Mesendoderm (in vitro differentiated cells): Measurements from ENCODE around the gene FITM2. TPM values are rescaled to one million over a fixed set of nuclear protein-coding genes. Genes with fewer than 3 reads are reported as not detected.

Experiments
- DNase-seq: peaks from one replicate; pipeline ENCODE4 v3.0.0; 2013
- H2AK5ac ChIP-seq: 2 replicates; pipeline ENCODE4 v1.6.1; 2013; ENCODE audit warnings: low read length, inconsistent platforms
- H2BK120ac ChIP-seq: 2 replicates; pipeline ENCODE4 v1.6.1; 2013; ENCODE audit warnings: low read depth, mild to moderate bottlenecking, low read length, moderate library complexity, mixed read lengths
- H2BK15ac ChIP-seq: replicated peaks from 2 replicates; pipeline ENCODE4 v1.6.1; 2013; ENCODE audit warnings: low read depth, mild to moderate bottlenecking, moderate library complexity
- H2BK5ac ChIP-seq: 2 replicates; pipeline ENCODE4 v1.6.1; 2013; ENCODE audit warnings: low read length, inconsistent platforms
- H3K18ac ChIP-seq: 2 replicates; pipeline ENCODE4 v1.6.1; 2013; ENCODE audit warnings: mild to moderate bottlenecking, low read length, mixed read lengths
- H3K23ac ChIP-seq: one replicate; pipeline ENCODE4 v1.6.1; 2013; ENCODE audit warnings: low read length
- H3K27ac ChIP-seq: 2 replicates; pipeline ENCODE4 v1.5.1; 2013; ENCODE audit warnings: low read depth, mild to moderate bottlenecking, inconsistent platforms, low read length, moderate library complexity
- H3K27me3 ChIP-seq: 2 replicates; pipeline ENCODE4 v1.6.1; 2013; ENCODE audit warnings: low read length, control low read depth, mild to moderate bottlenecking, inconsistent platforms; ENCODE audit not compliant: insufficient read depth, poor library complexity
- H3K36me3 ChIP-seq: 2 replicates; pipeline ENCODE4 v1.6.1; 2013; ENCODE audit warnings: low read length, inconsistent platforms; ENCODE audit not compliant: control insufficient read depth, insufficient read depth
- H3K4ac ChIP-seq: one replicate; pipeline ENCODE4 v1.6.1; 2013; ENCODE audit warnings: low read depth, mild to moderate bottlenecking, low read length, moderate library complexity
- H3K4me1 ChIP-seq: 2 replicates; pipeline ENCODE4 v1.6.1; 2013; ENCODE audit warnings: low read depth, low read length, inconsistent platforms; ENCODE audit not compliant: control insufficient read depth
- H3K4me2 ChIP-seq: 2 replicates; pipeline ENCODE4 v1.6.1; 2013; ENCODE audit warnings: low read length
- H3K4me3 ChIP-seq: 2 replicates; pipeline ENCODE4 v1.5.1; 2013; ENCODE audit warnings: mild to moderate bottlenecking, low read length
- H3K56ac ChIP-seq: one replicate; pipeline ENCODE4 v1.6.1; 2013; ENCODE audit warnings: low read length
- H3K79me1 ChIP-seq: 2 replicates; pipeline ENCODE4 v1.6.1; 2013; ENCODE audit warnings: low read length, inconsistent platforms
- H3K79me2 ChIP-seq: 2 replicates; pipeline ENCODE4 v1.6.1; 2013; ENCODE audit warnings: mild to moderate bottlenecking, low read length; ENCODE audit not compliant: control insufficient read depth, insufficient read depth
- H3K9ac ChIP-seq: 2 replicates; pipeline ENCODE4 v1.6.1; 2013; ENCODE audit warnings: low read length, inconsistent platforms
- H4K5ac ChIP-seq: one replicate; pipeline ENCODE4 v1.6.1; 2013; ENCODE audit warnings: low read length
- H4K8ac ChIP-seq: one replicate; pipeline ENCODE4 v1.6.1; 2013; ENCODE audit warnings: low read depth, mild to moderate bottlenecking, control low read depth, low read length, moderate library complexity
- WGBS: extraction: QIAGEN DNeasy Blood & Tissue Kit; methylation state at CpG from one replicate; pipeline ENCODE4 v1.1.7; 2013; ENCODE audit warnings: low lambda C conversion rate, missing lambda C conversion rate; ENCODE audit not compliant: insufficient coverage; ENCODE audit errors: extremely low coverage; 5-methylcytosine and 5-hydroxymethylcytosine counted together
- polyA plus RNA-seq, 2 experiments: library from polyadenylated mRNA; stranded (reverse); fragments of 200-250 nt; gene quantifications; one replicate each; pipeline ENCODE4 v1.2.3, GENCODE V29; 2013

Gene FITM2
- 1.1 TPM for polyA plus RNA-seq (2013, experiment 1 of 2)
- 1.0 TPM for polyA plus RNA-seq (2013, experiment 2 of 2)

- no peak within 1 kb of the TSS for H2BK5ac ChIP-seq
These were observed at the start of gene FITM2 for GRCh38 chr20:44310664-44311639. Gene FITM2, minus strand, starts transcription at chr20:44311202. Its CDS starts 54 bp downstream, at chr20:44311148.

GRCh38 chr20:44360221-44360620 lies 49.2 kb upstream of the FITM2 start:
- Histone ChIP-seq H2BK120ac (no peak overlapping the region), H3K79me2 (no peaks in the 10 kb centered on the region), H3K4me1 (peaks cover 2% of the 10 kb centered on the region), H3K27ac (no peak overlapping the region), H2BK15ac (no peak overlapping the region), H3K27me3 (no peaks in the 10 kb centered on the region), H3K36me3 (no peaks in the 10 kb centered on the region), H3K4me3 (no peak overlapping the region), H3K56ac (no peak overlapping the region), H3K4ac (no peak overlapping the region), H2AK5ac (no peak overlapping the region), H3K9ac (no peak overlapping the region), H2BK5ac (no peak overlapping the region), H3K4me2 (no peak overlapping the region), H3K79me1 (no peaks in the 10 kb centered on the region), H4K5ac (no peak overlapping the region), H3K23ac (no peak overlapping the region), H3K18ac (no peak overlapping the region), H4K8ac (no peak overlapping the region)
- no peak for DNase-seq

More at GRCh38 chr20:44310664-44311639, at the start of gene FITM2:
- WGBS, result no CpG with 5 or more reads among the region's 70 CpGs
- peak within 1 kb of the TSS; percentile 82 for H3K4me2 ChIP-seq
- H3K23ac ChIP-seq, result no peak within 1 kb of the TSS
- peak within 1 kb of the TSS; percentile 80 for H3K4me3 ChIP-seq
- H3K56ac ChIP-seq, result peak within 1 kb of the TSS; percentile 98
- no peak within 1 kb of the TSS for H2BK15ac ChIP-seq
- H3K9ac ChIP-seq, result peak within 1 kb of the TSS; percentile 88
- H4K8ac ChIP-seq, result no peak within 1 kb of the TSS
- H2BK120ac ChIP-seq, result no peak within 1 kb of the TSS
- peaks cover 3% of the 10 kb centered on the region for H3K4me1 ChIP-seq
- no peak within 1 kb of the TSS for H2AK5ac ChIP-seq
- no peaks in the 10 kb centered on the region for H3K36me3 ChIP-seq
- no peak within 1 kb of the TSS for H3K4ac ChIP-seq
- peak; percentile 98 for DNase-seq
- H3K18ac ChIP-seq, result no peak within 1 kb of the TSS
- no peaks in the 10 kb centered on the region for H3K27me3 ChIP-seq
- no peak within 1 kb of the TSS for H3K27ac ChIP-seq
- no peaks in the 10 kb centered on the region for H3K79me2 ChIP-seq
- no peak within 1 kb of the TSS for H4K5ac ChIP-seq
- H3K79me1 ChIP-seq, result no peaks in the 10 kb centered on the region

DNA sequence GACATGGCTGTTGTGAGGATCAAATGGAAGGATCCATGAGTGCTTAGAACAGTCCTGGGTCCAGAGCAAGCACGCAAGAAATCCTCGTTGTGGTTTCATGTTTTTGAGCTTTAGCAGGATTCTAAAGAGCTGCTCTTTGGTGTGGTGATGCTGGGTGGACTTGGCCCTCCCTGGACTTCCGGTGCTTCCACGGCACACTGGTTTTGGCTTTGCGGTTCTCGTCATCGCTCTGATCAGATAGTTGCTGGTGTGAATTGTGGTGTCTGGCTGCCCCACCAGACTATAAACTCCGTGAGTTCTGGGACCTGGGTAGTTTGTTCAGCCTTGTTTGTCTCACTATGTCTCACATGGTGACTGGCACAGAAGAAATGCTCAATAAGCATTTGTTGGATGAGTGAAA lies 47.8 kb upstream of the FITM2 start:
- no peak overlapping the region for H3K4me3 ChIP-seq
- no peak overlapping the region for H4K8ac ChIP-seq
- no peak for DNase-seq
- no peak overlapping the region for H3K4ac ChIP-seq
- H3K79me2 ChIP-seq, result no peaks in the 10 kb centered on the region
- peaks cover 2% of the 10 kb centered on the region for H3K4me1 ChIP-seq
- no peaks in the 10 kb centered on the region for H3K36me3 ChIP-seq
- no peak overlapping the region for H2AK5ac ChIP-seq
- no peaks in the 10 kb centered on the region for H3K27me3 ChIP-seq
- H3K56ac ChIP-seq, result no peak overlapping the region
- H3K18ac ChIP-seq, result no peak overlapping the region
- H3K9ac ChIP-seq, result no peak overlapping the region
- no peak overlapping the region for H2BK120ac ChIP-seq
- no peak overlapping the region for H2BK5ac ChIP-seq
- no peak overlapping the region for H3K23ac ChIP-seq
- no CpG with 5 or more reads among the region's 8 CpGs for WGBS
- no peaks in the 10 kb centered on the region for H3K79me1 ChIP-seq
- no peak overlapping the region for H4K5ac ChIP-seq
- H3K27ac ChIP-seq, result no peak overlapping the region
- no peak overlapping the region for H2BK15ac ChIP-seq
- H3K4me2 ChIP-seq, result no peak overlapping the region

DNA sequence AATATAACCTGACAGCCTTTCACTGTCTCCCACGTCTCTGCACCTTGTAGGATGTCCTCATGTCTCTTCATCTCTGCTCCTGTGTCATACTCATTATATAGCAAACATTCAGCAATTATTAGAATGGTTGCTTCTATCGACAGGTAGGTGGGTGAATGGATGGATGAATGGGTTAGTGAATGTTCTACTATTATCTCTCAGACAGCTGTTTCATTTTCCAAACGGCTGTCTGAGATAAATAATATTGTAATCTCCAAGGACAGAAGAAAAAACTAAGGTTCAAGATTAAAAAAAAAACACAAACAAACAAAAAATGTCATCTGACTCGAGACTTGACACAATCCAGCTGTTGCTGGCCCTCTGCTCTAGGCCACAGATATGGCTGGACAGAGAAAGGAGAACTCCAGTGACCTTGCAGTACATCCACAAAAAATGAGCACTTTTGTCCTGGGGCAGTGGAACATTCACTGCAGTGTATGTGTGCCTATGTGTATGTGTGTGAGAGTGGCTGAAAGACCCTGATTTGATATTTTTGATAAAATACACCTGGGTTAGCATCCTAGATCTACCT lies 46.6 kb upstream of the FITM2 start:
- Histone ChIP-seq H2BK5ac (no peak overlapping the region), H3K4me1 (peaks cover 2% of the 10 kb centered on the region), H2BK15ac (no peak overlapping the region), H3K4me2 (no peak overlapping the region), H3K27ac (no peak overlapping the region), H4K5ac (no peak overlapping the region), H4K8ac (no peak overlapping the region), H3K9ac (no peak overlapping the region), H3K56ac (no peak overlapping the region), H3K4me3 (no peak overlapping the region), H3K23ac (no peak overlapping the region), H3K36me3 (no peaks in the 10 kb centered on the region), H2BK120ac (no peak overlapping the region), H3K18ac (no peak overlapping the region), H2AK5ac (no peak overlapping the region), H3K4ac (no peak overlapping the region), H3K79me2 (no peaks in the 10 kb centered on the region), H3K79me1 (no peaks in the 10 kb centered on the region), H3K27me3 (no peaks in the 10 kb centered on the region)
- WGBS, result no CpG with 5 or more reads among the region's 4 CpGs
- no peak for DNase-seq

GRCh38 chr20:44357020-44357419 lies 46.0 kb upstream of the FITM2 start:
- Histone ChIP-seq H3K56ac (no peak overlapping the region), H3K9ac (no peak overlapping the region), H3K79me1 (no peaks in the 10 kb centered on the region), H4K5ac (peak overlapping the region; percentile 41), H3K4me3 (no peak overlapping the region), H3K79me2 (no peaks in the 10 kb centered on the region), H2BK15ac (no peak overlapping the region), H3K27ac (no peak overlapping the region), H3K4me2 (no peak overlapping the region), H3K27me3 (no peaks in the 10 kb centered on the region), H2BK120ac (no peak overlapping the region), H3K4ac (no peak overlapping the region), H4K8ac (no peak overlapping the region), H3K23ac (no peak overlapping the region), H3K4me1 (peaks cover 3% of the 10 kb centered on the region), H3K18ac (peak overlapping the region; percentile 11), H3K36me3 (no peaks in the 10 kb centered on the region), H2BK5ac (peak overlapping the region; percentile 36), H2AK5ac (peak overlapping the region; percentile 71)
- no CpG with 5 or more reads among the region's 2 CpGs for WGBS
- DNase-seq, result peak; percentile 70
